ENCODE results near the gene POPDC2.

DNA sequence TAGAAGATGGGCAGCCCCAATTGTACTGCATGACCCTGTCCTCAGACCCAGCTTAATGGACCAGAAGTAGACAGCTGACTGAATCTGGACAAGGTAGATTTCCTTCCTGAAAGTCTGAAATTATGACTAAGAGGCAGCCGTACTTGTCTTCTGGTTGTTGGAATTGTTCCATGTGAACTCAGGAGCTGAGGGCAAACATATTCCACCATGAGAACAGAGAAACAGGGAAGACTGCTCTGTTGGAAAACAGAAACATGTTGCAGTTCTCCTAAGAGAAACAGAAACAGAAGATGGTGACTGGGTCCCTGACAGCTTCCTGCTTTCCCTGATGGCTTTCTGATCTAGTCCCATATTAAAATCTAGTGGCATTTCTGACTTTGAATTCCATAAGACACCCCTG, 24.1 kb downstream of the POPDC2 start:
- TF ChIP-seq POLR2AphosphoS5 (IDR thresholded peaks at IDR 0.05; ENCODE audit: low read depth, low read length), result no peak
- no peak for TF ChIP-seq TAF1 (IDR thresholded peaks at IDR 0.05; ENCODE audit: borderline replicate concordance, insufficient read depth, low read length)
- TF ChIP-seq, protein P1, sequence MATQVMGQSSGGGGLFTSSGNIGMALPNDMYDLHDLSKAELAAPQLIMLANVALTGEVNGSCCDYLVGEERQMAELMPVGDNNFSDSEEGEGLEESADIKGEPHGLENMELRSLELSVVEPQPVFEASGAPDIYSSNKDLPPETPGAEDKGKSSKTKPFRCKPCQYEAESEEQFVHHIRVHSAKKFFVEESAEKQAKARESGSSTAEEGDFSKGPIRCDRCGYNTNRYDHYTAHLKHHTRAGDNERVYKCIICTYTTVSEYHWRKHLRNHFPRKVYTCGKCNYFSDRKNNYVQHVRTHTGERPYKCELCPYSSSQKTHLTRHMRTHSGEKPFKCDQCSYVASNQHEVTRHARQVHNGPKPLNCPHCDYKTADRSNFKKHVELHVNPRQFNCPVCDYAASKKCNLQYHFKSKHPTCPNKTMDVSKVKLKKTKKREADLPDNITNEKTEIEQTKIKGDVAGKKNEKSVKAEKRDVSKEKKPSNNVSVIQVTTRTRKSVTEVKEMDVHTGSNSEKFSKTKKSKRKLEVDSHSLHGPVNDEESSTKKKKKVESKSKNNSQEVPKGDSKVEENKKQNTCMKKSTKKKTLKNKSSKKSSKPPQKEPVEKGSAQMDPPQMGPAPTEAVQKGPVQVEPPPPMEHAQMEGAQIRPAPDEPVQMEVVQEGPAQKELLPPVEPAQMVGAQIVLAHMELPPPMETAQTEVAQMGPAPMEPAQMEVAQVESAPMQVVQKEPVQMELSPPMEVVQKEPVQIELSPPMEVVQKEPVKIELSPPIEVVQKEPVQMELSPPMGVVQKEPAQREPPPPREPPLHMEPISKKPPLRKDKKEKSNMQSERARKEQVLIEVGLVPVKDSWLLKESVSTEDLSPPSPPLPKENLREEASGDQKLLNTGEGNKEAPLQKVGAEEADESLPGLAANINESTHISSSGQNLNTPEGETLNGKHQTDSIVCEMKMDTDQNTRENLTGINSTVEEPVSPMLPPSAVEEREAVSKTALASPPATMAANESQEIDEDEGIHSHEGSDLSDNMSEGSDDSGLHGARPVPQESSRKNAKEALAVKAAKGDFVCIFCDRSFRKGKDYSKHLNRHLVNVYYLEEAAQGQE (IDR thresholded peaks at IDR 0.05; ENCODE audit: insufficient read depth in 1 of 2, low read depth in 2 of 2, low read length in 2 of 2), result no peak

All from PFSK-1 (cell line).